ENCODE data around the gene CDCP1. TPM values are rescaled to one million over a fixed set of nuclear protein-coding genes. Genes with fewer than 3 reads are reported as not detected.
"Not testable (repeated sequence)": the region's sequence is repeated elsewhere in the genome, so short reads cannot be mapped to it uniquely, and the experiment has no call there.

CDCP1 gene
- total RNA-seq, 1 donor from 2014 or later = 4.8 TPM

DNA sequence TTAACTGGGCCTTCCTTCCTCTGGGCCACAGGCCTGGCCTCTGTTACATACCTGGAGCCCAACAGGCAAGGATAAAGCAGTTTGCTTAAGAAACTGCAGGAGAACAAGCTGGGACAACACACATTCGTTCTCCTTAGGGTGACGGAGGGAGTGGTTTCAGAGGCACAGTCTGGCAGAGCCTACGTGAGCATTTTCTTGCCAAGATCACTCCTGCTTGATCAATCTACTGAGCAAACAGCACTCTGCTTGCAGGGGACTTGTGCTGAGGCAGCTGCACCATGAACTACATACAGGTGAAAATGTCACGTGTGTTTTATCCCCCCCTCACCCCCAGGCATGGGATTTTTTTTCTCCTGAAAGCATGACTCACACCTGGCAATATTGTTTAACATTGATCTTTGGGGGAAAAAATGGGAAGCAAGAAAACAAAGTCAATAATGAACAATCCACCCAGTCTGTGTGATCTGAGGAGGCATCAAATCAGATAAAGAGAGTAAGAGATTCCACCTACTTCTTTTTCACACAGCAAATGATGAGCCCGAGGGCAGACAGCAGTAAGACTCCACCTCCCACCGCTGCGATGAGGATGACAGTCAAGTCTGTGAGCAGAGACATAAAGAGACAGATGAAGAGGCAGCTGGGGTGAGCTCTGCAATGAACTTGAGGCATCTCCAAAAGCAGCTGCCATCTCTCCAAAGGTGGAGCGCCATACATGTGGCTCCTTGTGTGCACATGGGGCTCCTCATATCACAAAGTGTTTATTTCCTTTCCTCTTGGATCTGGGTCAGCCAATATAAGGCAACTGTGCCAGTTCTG, 57.4 kb downstream of the CDCP1 start:
- no peak for DNase-seq (ENCODE audit: low spot score)

DNA sequence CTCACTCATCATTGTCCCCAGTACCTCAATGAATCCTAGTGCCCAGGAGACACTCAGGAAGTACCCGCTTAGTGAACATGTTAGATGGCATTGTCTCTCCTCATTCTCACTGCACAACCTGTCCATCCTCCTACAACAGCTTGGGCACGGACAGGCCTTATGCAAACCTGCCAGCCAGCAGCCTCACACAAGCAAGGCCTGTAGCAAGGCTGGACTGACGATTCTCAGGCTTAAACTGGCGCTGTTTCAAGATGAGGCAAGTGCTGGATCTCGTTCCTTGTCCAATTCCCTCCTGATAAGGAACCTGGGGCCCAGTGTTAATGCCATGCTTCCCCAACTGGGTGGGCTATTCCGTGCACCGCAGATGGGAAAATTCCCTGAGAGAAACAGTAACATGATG, 59.0 kb downstream of the CDCP1 start:
- DNase-seq (ENCODE audit: low spot score) = no peak

DNA sequence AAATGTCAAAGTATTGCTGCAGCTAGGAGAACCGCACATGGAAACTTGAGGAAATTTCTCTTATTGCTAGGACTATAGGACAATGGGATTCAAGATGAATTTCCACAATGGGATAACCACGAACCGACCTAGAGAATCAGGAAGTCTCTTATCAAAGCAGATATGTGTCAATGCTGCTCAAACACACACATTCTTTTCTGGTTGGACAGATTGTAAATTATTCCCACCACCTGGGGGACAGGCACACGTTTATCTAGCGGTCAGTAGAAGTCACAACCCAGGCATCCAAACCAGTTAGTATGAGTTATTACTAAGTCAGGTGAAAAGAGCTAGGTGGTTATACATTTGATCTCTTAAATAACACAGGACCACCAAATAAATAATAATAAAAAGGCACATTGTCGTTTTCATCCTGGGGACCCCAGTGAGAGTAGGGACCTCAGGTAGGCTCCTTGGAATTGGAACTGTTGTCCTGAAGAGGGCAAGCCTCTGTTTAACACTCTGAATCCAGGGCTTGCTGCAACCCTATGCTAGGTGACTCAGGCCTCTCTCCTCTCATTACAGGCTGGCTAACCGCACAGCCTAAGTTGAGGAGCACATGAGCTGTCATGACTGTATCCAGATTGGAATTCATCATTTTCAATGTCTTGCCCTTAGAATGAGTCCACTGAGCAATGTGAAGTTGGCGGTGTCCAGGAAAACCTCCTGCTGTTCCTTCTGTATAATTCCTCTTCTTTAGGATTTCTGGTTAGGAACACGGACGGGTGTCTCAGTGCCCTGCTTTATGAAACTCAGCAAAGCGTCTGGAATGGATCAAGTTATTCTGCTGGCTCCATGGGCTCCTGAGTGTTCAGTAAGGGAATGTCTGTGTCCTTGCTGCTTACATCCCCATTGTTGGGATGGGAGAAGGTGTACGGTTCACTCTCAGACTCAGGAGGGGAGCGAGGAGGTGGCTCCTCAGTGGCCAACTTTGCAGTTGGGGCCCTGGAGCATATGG, 61.1 kb downstream of the CDCP1 start:
- no peak for DNase-seq (ENCODE audit: low spot score)

DNA sequence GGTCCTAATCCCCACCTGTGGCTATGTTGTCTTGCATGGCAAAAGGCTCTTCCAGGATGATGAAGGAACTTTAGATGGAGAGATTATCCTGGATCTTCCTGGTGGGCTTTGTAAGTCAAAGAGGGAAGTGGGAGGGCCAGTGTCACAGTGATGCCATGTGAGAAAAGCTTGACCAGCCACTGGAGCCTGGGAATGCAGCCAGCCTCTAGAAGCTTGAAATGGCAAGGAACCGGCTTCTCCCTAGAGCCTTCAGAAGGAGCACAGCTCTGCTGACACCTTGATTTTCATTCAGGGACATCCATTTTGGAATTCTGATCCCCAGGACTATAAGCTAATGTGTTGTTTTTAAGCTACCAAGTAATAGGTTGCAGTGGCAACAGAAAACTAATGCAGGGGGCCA, 61.8 kb downstream of the CDCP1 start:
- peak; percentile 43 for DNase-seq (ENCODE audit: low spot score)

DNA sequence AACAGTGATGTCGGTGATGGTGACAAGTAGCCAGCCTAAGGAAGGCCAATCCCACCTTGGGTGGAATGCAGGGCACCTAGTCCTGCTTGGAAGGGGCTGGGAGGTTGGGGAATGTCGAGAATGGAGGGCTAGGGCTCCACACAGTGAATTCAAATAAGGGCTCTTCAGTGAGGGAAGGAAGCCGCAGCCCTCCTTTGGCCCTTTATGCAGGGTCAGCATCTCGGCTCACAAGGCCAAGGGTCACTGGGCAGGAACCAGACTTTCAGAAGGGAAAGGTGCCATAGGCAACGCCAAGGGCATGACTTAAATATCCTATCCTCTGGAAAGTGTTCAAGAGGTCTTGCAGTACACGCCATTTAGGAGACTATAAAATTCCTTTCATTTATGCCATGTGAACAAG, 63.2 kb downstream of the CDCP1 start:
- DNase-seq (ENCODE audit: low spot score) = no peak

DNA sequence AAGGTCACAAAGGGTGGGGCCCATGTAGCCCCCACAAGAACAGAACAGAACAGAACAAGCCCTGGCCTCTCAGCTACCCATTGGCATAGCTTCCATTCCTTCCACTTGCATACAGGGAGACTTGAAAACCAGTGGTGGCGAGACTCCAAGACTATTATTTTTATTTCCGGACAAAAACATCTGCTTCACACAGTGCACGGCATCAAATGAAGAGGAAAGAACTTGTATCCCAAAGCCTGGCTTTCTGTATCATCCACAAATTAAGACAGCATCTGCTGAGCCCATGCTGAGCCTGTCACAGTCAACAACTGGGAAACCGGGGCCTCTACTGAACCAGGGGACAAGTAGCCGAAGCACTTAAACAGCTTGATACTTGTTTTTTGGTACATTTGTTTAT, 64.0 kb downstream of the CDCP1 start:
- no peak for DNase-seq (ENCODE audit: low spot score)

DNA sequence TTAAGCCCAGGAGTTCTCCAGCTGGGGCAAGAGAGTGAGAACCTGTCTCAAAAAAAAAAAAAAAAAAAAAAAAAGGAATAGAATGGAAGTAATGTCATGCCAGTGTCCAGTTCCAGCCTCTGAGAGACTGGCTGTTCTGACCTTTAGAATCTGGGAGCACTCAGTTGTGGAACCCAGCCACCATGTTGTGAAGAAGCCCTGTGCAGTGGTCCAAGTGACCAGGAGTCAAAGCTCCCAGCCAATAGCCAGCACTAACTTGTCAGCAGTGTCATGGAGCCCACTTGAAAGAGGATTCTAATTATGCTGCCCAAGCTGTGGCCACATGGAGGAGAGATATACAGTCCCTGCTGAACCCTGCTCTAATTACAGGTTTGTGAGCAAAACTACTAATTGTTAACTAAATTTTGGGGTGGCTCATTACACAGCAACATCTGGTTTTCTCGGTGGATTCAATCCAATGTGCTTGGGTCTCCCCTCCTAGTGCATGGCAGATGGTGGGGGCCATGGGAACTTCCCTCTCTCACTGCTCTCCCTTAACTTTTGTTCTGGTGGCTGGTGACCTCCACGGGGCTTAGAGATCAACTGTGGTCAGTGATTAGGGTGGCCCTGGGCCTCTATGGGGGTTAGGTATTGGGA, 64.6 kb downstream of the CDCP1 start:
- DNase-seq (ENCODE audit: low spot score) = no peak

DNA sequence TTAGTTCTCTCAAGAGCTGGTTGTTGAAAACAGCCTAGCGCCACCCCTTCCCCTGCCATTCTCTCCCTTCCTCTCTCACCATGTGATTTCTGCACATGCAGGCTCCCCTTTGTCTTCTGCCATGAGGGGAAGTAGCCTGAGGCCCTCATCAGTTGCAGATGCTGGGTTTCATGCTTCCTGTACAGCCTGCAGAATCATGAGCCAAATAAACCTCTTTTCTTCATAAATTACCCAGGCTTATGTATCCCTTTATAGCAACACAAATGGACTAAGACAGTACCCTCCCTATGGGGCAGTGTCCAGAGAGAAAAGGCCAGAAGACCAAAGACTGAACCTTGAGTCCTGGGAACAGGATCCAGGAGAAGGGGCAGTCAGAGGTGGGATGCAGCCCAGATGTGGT, 65.4 kb downstream of the CDCP1 start:
- DNase-seq (ENCODE audit: low spot score) = no peak

DNA sequence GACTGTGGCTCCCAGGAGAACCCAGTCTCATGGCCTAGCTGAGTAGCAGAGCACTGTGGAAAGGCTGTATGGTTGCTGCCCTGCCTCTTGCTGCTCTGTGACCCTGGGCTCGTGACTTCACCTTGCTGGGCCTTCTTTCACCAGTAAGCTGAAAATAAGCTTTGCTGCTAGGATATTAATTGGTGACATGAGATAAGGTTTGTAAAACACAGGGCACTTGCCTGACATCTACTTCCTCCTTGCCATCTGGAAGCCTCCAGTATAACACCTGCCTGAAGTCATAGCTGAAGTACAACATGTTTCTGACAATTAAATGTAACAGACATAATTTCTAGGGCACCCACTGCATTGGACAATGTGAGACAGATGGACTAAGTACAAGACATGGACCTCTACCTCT, 66.5 kb downstream of the CDCP1 start:
- no peak for DNase-seq (ENCODE audit: low spot score)

DNA sequence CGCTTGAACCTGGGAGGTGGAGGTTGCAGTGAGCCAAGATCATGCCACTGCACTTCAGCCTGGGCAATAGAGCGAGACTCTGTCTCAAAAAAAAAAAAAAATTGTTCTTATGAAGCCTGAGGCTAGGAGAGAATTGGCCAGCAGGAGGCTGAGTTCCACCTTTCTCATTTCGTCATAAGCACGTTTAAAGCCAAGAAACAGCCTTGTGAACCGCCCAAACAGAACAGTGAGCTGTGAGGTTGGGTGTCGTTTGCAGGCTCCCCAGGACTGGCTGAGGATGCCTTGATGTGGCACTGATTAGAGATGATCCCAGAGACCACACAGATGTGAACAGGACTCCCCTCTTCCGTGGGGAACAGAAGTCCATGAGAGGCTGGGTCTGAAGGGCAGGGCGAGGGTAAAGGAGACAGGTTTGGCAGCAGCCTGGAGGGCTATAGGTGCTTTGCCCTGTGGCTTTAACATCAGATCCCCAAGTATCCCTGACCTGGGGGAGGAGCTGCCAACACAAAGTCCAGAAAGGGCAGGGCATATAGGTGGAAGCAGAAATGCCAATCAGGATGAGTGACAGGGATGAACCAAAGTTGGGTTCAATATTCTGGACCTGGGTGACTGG, 67.2 kb downstream of the CDCP1 start:
- no peak for DNase-seq (ENCODE audit: low spot score)

DNA sequence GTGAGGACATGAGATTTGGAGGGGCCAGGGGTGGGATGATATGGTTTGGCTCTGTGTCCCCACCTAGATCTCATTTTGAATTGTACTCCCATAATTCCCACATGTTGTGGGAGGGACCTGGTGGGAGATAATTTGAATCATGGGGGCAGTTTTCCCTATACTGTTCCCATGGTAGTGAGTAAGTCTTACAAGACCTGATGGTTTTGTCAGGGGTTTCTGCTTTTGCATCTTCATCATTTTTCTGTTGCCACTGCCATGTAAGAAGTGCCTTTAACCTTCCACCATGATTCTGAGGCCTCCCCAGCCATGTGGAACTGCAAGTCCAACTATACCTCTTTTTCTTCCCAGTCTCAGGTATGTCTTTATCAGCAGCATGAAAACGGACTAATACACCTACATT, 67.9 kb downstream of the CDCP1 start:
- DNase-seq (ENCODE audit: low spot score) = not testable (repeated sequence)

DNA sequence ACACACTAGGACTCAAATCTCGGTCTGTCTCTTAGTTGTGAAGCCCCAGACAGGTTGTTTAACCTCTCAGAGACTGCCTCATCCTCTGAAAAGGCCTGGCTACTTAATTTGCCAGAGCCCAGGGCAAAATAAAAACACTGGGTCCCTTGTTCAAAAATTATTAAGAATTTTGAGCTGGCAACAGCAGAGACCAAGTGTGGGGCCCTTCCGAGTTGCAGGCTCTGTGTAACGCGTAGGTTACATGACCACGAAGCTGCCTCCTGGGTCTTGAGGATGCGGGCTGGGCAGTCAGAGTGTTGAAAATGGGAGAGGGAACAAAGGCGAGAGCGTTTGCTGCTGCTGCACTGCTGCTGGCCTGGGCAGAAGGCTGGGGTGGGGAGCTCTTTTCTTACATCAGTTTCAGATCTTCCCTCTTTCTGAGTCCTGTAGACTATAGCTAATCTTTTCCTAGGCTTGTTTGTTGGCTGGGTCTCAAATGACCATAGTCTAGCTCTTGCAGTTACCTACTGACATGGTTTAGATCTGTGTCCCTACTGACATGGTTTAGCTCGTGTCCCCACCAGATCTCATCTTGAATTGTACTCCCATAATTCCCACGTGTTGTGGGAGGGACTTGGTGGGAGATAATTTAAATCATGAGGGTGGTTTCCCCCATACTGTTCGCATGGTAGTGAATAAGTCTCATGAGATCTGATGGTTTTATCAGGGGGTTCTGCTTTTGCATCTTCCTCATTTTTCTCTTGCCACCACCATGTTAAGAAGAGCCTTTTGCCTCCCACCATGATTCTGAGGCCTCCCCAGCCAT, 70.2 kb downstream of the CDCP1 start:
- DNase-seq (ENCODE audit: low spot score) = no peak

DNA sequence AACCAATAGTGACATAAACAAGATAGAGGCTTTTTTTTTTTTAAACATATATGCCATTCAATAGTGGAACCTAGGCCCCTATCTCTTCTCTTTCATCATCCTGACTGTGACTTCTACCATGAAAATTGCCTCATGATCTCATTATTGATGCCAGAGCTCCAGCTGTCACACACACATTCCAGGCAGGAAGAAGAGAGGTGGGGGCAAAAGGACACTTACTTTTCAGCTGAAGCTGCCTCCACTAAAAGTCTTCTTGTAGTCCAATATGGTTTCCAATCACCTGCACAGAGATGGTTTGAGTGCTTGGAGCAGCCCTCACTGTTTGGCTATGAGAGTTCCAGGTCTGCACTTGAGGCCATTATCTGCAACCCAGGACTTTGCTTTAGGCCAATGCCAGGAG, 75.1 kb downstream of the CDCP1 start:
- no peak for DNase-seq (ENCODE audit: low spot score)

DNA sequence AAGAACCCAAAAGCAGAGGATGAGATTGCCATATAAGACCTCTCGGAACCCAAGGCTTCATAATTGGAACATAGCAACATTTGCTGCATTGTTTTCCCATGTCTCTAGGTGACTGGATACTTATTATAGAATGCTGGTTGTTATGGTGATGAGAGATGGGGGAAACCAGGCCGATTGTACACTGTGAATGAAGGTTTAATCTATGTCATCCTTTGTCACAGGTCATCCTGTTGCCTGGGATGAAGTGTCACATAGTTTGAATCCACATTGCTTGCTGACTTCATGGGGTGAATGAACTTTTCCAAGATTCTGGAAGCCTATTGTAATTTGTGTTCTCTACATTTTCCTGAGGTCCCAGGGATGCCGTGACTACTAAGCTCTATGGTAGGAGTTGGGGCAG, 78.2 kb downstream of the CDCP1 start:
- DNase-seq (ENCODE audit: low spot score) = no peak

DNA sequence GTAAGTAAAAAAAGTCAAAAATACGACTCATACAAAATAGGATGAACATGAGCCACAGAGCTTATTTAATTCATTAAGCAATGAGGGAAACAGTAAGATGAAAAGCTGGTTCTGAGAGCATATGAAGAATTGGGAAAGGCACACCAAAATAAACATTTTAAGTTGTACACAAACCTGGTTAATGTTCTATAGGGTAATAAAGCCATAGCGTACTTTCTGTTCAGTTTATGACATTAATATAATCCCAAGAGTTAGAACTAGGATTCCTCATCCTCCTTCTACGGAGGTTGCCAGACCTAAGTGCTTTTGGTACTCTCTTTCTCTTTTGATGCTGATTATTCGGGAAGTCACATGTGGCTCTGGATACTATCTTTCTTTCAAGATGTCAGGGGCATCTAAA, 78.7 kb downstream of the CDCP1 start:
- no peak for DNase-seq (ENCODE audit: low spot score)

DNA sequence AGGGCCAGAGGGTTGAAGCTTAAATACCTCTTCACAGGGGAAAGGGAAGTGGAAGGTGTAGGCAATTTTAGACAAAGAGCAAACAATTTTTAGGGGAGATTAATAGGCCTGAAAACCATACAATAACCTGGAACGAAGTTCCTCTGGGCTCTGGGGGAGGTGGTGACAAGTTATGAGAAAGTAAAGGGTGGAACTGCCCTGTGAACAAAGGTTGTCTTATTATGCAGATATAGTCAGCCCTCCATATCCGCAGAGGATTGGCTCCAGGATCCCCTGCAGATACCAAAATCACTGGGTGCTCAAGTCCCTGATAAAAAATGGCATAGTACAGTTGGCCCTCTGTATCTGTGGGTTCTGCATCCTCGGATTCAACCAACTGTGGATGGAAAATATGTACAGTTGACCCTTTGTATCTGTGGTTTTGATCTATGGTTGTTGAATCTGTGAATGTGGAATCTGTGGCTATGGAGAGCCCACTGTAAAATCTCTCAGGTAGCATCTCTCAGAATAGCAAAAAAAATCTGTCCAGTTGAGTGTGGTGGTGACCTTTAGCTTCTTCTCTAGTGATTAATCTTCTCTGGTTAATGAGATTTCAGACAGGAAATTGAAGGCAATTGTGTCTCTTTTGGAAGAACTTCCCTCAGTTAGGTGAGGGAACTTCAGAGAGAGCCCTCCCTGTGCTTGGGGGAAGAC, 79.9 kb downstream of the CDCP1 start:
- no peak for DNase-seq (ENCODE audit: low spot score)

DNA sequence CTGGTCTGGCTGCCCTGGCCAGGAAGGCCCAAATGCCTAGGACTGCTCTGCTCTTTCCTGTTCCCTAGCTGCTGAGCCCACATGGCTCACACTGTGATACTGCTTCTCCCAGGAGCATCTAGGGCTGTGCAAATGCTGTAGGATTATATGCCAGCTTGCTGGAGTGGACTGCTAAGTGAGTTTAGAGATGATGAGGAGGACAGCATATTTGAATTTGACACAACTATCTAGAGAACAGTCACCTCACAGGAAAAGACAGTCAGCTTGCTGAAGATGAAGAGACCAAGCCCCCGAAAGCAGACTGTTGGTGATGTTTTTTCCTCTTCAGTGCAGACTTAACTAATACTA, 80.8 kb downstream of the CDCP1 start:
- no peak for DNase-seq (ENCODE audit: low spot score)

DNA sequence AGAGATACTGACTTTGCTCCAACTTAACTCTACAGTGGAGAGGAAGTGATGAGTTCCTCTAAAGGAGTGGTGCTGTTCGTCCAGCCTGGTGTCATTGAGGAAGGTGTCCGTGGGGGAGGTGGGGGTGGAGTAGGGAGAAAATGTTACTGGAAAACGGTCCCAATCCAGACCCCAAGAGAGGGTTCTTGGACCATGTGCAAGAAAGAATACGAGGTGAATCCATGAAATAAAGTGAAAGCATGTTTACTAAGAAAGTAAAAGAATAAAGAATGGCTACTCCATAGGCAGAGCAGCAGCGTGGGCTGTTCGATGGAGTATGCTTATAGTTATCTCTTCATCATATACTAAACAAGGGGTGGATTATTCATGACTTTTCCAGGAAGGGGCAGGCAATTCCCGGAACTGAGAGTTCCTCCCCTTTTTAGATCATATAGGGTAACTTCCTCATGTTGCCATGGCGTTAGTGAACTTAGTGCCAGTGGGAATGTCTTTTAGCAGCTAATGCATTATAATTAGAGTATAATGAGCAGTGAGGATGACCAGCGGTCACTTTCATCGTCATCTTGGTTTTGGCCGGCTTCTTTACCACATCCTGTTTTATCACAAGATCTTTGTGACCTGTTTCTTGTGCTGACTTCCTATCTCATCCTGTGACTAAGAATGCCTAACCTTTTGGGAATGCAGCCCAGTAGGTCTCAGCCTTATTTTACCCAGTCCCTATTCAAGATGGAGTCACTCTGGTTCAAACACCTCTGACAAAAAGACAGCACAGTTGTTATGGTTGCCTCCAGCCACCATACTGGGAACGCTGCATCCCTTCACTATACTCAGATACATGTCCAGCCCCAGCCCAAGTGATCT, 81.4 kb downstream of the CDCP1 start:
- DNase-seq (ENCODE audit: low spot score) = no peak

DNA sequence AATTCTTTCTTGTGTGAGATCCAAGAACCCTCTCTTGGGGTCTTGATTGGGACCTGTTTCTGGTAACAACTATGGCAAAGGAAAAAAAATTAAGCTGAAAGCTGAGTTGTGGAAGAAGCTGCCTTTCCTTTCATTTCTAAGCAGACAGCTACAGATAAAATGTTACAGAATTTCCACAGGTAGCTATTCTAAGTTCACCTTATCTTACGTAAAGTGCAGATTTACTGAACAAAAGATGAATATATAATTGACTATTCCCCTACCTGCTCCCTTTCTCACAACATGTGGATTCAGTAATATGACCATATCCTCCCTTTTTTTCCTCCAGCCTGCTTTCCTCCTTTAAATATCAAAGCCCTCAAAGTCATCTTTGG, 83.5 kb downstream of the CDCP1 start:
- DNase-seq (ENCODE audit: low spot score) = no peak
